Brain microvascular endothelial cell (primary cell): ENCODE data around the gene ZNF585A.
"Not testable (repeated sequence)": the region's sequence is repeated elsewhere in the genome, so short reads cannot be mapped to it uniquely, and the experiment has no call there.

Experiments used
- DNase-seq: peaks from one replicate; pipeline ENCODE4 v3.0.0-alpha.2; 2020
- H3K27ac ChIP-seq: fragments of 250-450 bp; sonication (Bioruptor Pico); 2 replicates; pipeline ENCODE4 v1.5.1; 2020; ENCODE audit warnings: mild to moderate bottlenecking, moderate library complexity
- H3K27me3 ChIP-seq: fragments of 250-450 bp; sonication (Bioruptor Pico); replicated peaks from 2 replicates; pipeline ENCODE4 v1.5.1; 2020; ENCODE audit warnings: mild to moderate bottlenecking
- H3K36me3 ChIP-seq: fragments of 250-450 bp; sonication (Bioruptor Pico); replicated peaks from 2 replicates; pipeline ENCODE4 v1.5.1; 2020; ENCODE audit warnings: mild to moderate bottlenecking
- H3K4me3 ChIP-seq: 2 replicates; pipeline ENCODE4 v1.5.1; 2011; ENCODE audit warnings: low read depth, mild to moderate bottlenecking, control low read depth, low read length, moderate library complexity
- CTCF ChIP-seq: IDR thresholded peaks from 2 replicates; pipeline ENCODE4 v1.5.1; 2011; ENCODE audit warnings: low read depth, mild to moderate bottlenecking, moderate library complexity, low read length, control low read depth, inconsistent platforms; ENCODE audit errors: missing control alignments
- in situ Hi-C: cut with HindIII; loops from 2 replicates; pipeline ENCODE4 v1.10.0; 2017; ENCODE audit warnings: low sequenced_read_pairs, low pct_ligation_motif_present

Gene ZNF585A

DNA sequence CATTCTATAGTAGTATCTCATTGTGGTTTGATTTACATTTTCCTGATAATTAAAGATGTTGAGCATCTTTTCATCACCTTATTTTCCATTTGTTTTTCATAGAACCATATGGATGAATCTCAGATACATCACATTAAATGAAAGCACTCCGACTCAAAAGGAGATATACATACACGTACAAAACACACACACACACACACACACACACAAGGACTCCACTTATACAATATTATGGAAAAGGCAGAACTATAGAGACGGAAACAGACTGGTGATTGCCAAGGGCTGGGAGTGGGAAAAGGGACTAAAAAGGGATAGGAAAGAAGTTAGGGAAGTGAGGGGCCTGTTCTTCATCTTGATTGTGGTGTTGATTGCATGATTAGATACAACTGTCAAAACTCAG, 24.3 kb downstream of the ZNF585A start:
- Histone ChIP-seq H3K4me3 (no peak overlapping the region), H3K27me3 (no peaks in the 10 kb centered on the region), H3K36me3 (peaks cover 2% of the 10 kb centered on the region), H3K27ac (no peak overlapping the region)
- in situ Hi-C loops, result no loop called here
- no peak for DNase-seq
- TF ChIP-seq CTCF, result no peak

GRCh38 chr19:37136111-37136510, 36.4 kb downstream of the ZNF585A start:
- Histone ChIP-seq H3K36me3 (no peaks in the 10 kb centered on the region), H3K27ac (no peak overlapping the region), H3K4me3 (no peak overlapping the region), H3K27me3 (no peaks in the 10 kb centered on the region)
- in situ Hi-C loops, result no loop called here
- TF ChIP-seq CTCF, result no peak
- no peak for DNase-seq

DNA sequence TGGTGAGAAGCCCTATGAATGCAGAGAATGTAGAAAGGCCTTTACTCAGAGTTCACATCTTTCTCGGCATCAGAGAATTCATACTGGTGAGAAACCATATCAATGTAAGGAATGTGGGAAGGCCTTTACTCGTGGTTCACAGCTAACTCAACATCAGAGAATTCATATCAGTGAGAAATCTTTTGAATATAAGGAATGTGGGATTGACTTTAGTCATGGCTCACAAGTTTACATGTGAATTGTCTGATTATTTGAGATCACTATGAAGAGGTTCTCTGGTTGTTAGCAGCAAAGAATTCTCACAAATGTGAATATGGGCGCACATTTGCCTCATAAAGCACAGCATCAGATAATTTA, 43.7 kb downstream of the ZNF585A start:
- no peak for DNase-seq
- Histone ChIP-seq H3K27ac (no peak overlapping the region), H3K27me3 (no peaks in the 10 kb centered on the region), H3K36me3 (peaks cover 10% of the 10 kb centered on the region), H3K4me3 (no peak overlapping the region)
- no peak for TF ChIP-seq CTCF
- in situ Hi-C loops, result no loop called here

DNA sequence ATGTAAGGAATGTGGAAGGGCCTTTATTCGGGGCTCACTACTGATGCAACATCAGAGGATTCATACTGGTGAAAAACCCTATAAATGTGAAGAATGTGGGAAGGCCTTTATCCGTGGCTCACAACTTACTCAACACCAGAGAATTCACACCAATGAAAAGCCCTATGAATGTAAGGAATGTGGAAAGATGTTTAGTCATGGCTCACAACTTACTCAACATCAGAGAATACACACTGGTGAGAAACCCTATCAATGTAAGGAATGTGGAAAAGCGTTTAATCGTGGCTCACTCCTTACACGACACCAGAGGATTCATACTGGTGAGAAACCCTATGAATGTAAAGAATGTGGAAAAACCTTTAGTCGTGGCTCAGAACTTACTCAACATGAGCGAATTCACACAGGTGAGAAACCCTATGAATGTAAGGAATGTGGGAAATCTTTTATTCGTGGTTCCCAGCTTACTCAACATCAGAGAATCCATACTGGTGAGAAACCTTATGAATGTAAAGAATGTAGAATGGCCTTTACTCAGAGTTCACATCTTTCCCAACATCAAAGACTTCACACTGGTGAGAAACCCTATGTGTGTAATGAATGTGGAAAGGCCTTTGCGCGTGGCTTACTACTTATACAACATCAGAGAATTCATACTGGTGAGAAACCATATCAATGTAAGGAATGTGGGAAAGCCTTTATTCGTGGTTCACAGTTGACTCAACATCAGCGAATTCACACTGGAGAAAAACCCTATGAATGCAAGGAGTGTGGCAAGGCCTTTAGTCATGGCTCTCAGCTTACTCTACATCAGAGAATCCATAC, 44.3 kb downstream of the ZNF585A start:
- no peak for TF ChIP-seq CTCF
- H3K27ac ChIP-seq, result no peak overlapping the region
- in situ Hi-C loops, result no loop called here
- no peaks in the 10 kb centered on the region for H3K27me3 ChIP-seq
- peaks cover 10% of the 10 kb centered on the region for H3K36me3 ChIP-seq
- no peak for DNase-seq
- no peak overlapping the region for H3K4me3 ChIP-seq

DNA sequence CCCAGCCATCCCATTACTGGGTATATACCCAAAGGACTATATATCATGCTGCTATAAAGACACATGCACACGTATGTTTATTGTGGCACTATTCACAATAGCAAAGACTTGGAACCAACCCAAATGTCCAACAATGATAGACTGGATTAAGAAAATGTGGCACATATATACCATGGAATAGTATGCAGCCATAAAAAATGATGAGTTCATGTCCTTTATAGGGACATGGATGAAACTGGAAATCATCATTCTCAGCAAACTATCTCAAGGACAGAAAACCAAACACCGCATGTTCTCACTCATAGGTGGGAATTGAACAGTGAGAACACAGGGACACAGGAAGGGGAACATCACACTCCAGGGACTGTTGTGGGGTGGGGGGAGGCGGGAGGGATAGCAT, 50.4 kb downstream of the ZNF585A start:
- in situ Hi-C loops, DNase-seq, H3K27me3 ChIP-seq, H3K27ac ChIP-seq, H3K4me3 ChIP-seq, H3K36me3 ChIP-seq: not testable (repeated sequence)

DNA sequence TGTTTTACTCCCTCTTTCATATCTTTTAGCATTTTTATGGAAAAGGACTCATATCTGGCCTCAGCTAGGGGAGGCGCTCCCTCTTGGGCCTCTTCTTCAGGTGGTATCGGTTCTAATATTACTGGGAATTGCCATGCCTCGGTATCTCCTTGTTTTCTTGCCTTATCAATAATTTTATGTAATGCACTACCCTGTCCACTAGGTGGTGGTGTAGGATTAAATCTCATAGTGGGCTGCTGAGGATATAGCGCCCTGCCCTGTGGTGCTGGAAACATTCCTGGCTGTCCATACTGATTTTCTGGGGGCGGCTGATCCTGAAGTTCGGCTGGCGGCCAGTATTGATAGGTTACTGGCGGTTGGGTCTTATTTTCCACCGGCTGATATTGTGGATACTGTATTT, 58.5 kb downstream of the ZNF585A start:
- H3K4me3 ChIP-seq, result no peak overlapping the region
- in situ Hi-C loops, result no loop called here
- DNase-seq, result no peak
- peak; percentile 34 for TF ChIP-seq CTCF
- H3K27me3 ChIP-seq, result no peaks in the 10 kb centered on the region
- no peak overlapping the region for H3K27ac ChIP-seq
- H3K36me3 ChIP-seq, result peaks cover 2% of the 10 kb centered on the region
